ENCODE results near the gene OOSP2.

OOSP2 gene

DNA sequence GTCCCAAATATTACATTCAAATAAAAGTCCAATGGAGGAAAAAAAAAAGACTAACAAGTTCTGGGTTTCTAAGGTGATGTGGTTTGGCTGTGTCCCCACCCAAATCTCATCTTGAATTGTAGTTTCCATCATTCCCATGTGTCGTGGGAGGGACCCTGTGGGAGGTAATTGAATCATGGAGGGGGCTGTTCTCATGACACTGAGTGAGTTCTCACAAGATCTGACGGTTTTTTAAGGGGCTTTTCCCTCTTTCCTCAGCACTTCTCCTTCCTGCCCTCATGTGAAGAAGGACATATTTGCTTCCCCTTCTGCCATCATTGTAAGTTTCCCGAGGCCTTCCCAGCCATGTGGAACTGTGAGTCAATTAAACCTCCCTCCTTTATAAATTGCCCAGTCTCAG is 40.3 kb downstream of the OOSP2 start:
- DNase-seq (ENCODE audit: low spot score), result no peak

DNA sequence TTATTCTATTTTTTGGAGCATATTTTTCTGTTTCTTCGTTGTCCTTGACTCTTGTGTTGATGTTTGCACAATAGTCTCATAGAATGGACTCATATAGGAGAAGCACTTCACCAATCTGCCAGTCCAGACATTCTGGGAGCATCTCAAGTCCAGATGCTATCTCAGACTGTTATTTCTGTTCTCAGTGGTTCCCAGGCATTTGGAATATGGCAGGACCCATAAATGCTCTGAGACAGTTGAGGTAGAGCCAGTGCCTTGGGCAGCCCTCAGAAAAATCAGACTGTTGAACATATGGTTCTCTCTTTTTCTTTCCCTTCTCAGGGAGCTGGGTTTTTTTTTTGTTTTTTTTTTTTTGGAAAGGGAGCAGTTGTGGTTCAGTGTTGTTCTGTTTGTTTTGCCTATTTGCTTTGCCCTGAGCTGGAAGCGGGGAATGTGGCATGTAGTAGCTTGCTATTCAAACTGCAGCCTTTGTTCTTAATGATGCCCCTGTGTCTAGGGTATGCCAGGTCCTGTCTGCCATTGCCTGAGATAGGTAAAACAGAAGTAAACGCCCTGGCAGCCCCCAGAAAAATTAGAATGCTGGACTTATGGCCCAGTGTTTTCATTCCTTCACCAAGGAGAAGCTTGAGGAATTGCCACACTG is 44.5 kb downstream of the OOSP2 start:
- DNase-seq (ENCODE audit: low spot score), result no peak

DNA sequence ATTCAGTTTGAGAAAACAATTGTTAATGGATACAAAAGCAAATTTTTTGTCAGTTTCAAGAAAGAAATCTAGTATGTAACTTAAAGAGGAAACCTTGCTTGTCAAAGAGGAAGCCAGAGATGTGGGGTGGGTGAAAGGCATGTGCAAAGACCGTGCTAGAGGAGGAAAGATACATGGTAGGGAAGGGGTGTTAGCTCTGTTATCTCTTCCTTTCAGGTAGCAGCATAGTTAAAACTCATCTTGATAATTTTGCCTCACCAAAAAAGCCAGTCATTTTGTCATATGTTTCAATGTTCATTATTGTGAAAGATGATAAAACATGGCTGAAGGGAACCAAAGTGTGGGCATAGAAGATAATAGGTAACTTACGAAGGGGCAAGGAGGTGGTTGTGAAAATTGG is 45.7 kb downstream of the OOSP2 start:
- no peak for DNase-seq (ENCODE audit: low spot score)

DNA sequence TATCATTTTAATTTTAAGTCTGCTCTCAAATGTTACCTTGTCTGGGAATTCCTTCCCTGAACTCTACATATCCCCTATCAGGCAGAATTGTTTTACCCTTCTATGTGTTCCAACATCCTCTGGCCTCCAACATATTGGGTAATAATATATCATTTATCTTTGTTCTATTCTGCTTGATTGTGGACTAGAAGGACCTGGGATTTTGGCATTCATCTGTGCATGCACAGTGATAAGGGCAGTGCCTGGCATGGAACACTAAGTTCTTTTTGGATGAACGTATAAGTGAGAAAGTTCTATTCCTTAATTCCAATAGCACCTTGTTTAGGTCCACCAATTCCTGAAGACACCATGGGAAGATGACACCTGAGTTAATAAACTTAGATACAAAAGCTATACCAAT is 47.0 kb downstream of the OOSP2 start:
- no peak for DNase-seq (ENCODE audit: low spot score)

DNA sequence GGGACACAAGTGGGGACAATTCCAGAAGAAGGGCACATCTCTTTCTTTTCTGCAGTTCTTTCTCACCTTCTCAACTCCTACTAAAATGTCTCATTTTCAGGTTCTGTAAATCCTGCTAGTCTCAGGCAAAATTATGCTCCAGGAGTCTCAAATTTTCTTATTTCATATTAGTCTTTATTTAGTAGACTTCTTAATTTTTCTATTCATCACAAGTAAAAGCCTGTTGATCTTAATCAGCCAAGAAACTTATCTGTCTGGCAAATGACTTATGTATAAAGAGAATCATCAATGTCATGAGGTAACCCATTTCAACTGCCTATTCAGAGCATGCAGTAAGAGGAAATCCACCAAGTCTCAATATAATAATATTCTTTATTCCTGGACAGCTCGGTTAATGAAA is 48.2 kb downstream of the OOSP2 start, which contains the start of gene MS4A2:
Gene MS4A2 (plus strand): TSS at position 301 of the 400 bp plus-strand sequence. CDS start 102 bp downstream, outside the sequence.
- DNase-seq (ENCODE audit: low spot score), result no peak

DNA sequence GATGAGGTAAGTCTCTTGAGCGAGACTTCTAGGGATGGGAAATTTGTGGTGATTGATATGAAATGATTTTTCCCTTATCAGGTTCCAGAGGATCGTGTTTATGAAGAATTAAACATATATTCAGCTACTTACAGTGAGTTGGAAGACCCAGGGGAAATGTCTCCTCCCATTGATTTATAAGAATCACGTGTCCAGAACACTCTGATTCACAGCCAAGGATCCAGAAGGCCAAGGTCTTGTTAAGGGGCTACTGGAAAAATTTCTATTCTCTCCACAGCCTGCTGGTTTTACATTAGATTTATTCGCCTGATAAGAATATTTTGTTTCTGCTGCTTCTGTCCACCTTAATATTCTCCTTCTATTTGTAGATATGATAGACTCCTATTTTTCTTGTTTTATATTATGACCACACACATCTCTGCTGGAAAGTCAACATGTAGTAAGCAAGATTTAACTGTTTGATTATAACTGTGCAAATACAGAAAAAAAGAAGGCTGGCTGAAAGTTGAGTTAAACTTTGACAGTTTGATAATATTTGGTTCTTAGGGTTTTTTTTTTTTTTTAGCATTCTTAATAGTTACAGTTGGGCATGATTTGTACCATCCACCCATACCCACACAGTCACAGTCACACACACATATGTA is 55.4 kb downstream of the OOSP2 start:
- DNase-seq (ENCODE audit: low spot score), result no peak

DNA sequence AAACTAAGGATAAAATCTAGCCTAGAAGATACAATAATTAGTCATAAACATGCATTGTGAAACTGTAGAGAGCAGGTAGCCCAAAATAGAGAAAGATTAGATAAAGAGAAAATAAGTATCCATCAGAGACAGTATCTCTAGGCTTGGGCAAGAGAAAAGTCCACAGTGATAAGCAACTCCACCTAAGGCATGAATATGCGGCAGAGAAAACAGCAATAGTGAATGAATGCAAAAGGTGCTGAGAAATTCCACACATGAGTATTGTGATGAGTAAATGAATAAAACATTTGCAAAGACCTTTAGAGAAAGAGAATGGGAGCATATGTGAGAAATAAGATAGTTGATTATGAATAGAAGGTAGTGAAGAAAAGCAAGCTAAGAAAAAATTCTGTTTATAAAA is 57.0 kb downstream of the OOSP2 start:
- no peak for DNase-seq (ENCODE audit: low spot score)

Data from germinal center (tissue), 1 donor.